A549 (cell line): ENCODE measurements around the gene INTS7. TPM values are rescaled to one million over a fixed set of nuclear protein-coding genes. Genes with fewer than 3 reads are reported as not detected.
A peak's percentile ranks its signal among the peaks of the same experiment; 100 is the strongest.

ENCODE experiments used
- ATAC-seq, 2 experiments: fragments of 200-7000 bp in 1 of 2; fragments of >200 bp in 1 of 2; cut with Nextera tagmentation in 1 of 2; cut with Tn5 transposase in 1 of 2; 3 replicates each; pipeline versions ENCODE4 v1.8.0 to v1.9.1; 2018 to 2020; ENCODE audit warnings: mild to moderate bottlenecking in 1 of 2, moderate library complexity in 1 of 2
- CTCF ChIA-PET: fragments of 300-600 bp; sonication (Branson Sonifier 250); formaldehyde crosslinking; extraction: SDS; loops from one replicate; lab custom pipeline; 2021; ENCODE audit warnings: antibody characterized with exemption, inconsistent platforms; lab: Yijun Ruan, JAX
- POLR2A ChIA-PET: fragments of 350-600 bp; formaldehyde crosslinking; extraction: SDS; loops from one replicate; lab custom pipeline; 2021; ENCODE audit warnings: antibody characterized with exemption, inconsistent platforms; lab: Yijun Ruan, JAX
- DNase-seq, 2 experiments: peaks; one replicate each; pipeline versions ENCODE4 v3.0.0 to v3.0.0-alpha.2; 2011 to 2016; ENCODE audit warnings: low read depth in 1 of 2, low spot score in 1 of 2
- FAIRE-seq: peaks from 2 replicates; lab custom pipeline; 2011; peaks lifted over from hg19 to GRCh38; lab: Jason Lieb, UNC
- H3K27ac ChIP-seq, 2 experiments: fragments of >200 bp; sonication (Bioruptor Twin); formaldehyde crosslinking; 3 replicates each; pipeline ENCODE4 v1.5.1; 2016 to 2017
- H3K4me1 ChIP-seq: fragments of >200 bp; sonication (Bioruptor Twin); formaldehyde crosslinking; 3 replicates; pipeline ENCODE4 v1.6.1; 2016
- H3K4me2 ChIP-seq: fragments of >200 bp; sonication (Bioruptor Twin); formaldehyde crosslinking; 3 replicates; pipeline ENCODE4 v1.6.1; 2016
- H3K4me3 ChIP-seq: fragments of >200 bp; sonication (Bioruptor Twin); formaldehyde crosslinking; 3 replicates; pipeline ENCODE4 v1.5.1; 2016
- H3K9me3 ChIP-seq: fragments of >200 bp; sonication (Bioruptor Twin); formaldehyde crosslinking; 3 replicates; pipeline ENCODE4 v1.6.1; 2016
- BCL3 ChIP-seq: fragments of >200 bp; sonication (Bioruptor Twin); formaldehyde crosslinking; IDR thresholded peaks from 3 replicates; pipeline ENCODE4 v1.6.1; 2016
- CEBPB ChIP-seq, 2 experiments: fragments of >200 bp in 1 of 2; sonication (Bioruptor Twin) in 1 of 2; formaldehyde crosslinking in 1 of 2; IDR thresholded peaks; 2 replicates each; pipeline ENCODE4 v1.6.1; 2012 to 2016
- CHD4 ChIP-seq: fragments of 200-600 bp; sonication (generic); IDR thresholded peaks from 2 replicates; pipeline ENCODE4 v1.6.1; 2016; ENCODE audit warnings: antibody characterized with exemption, mild to moderate bottlenecking, borderline replicate concordance
- EP300 ChIP-seq, 2 experiments: fragments of >200 bp; sonication (Bioruptor Twin); formaldehyde crosslinking; IDR thresholded peaks; 2 replicates in 1 of 2; 3 replicates in 1 of 2; pipeline ENCODE4 v1.6.1; 2016 to 2017
- ESRRA ChIP-seq: fragments of 150-350 bp; IDR thresholded peaks from 2 replicates; pipeline ENCODE4 v1.6.1; 2014; ENCODE audit warnings: mild to moderate bottlenecking, low read length, borderline replicate concordance
- FOSL2 ChIP-seq, 2 experiments: fragments of 450-650 bp in 1 of 2; fragments of >200 bp in 1 of 2; sonication (Bioruptor Twin) in 1 of 2; formaldehyde crosslinking; IDR thresholded peaks; 2 replicates each; pipeline versions ENCODE4 v1.5.0 to v1.6.1; 2016 to 2020; ENCODE audit warnings: mild to moderate bottlenecking in 1 of 2, moderate library complexity in 1 of 2
- HDAC2 ChIP-seq: fragments of 200-600 bp; sonication (generic); IDR thresholded peaks from 2 replicates; pipeline ENCODE4 v1.6.1; 2016
- JUN ChIP-seq, 2 experiments: fragments of >200 bp; sonication (Bioruptor Twin); formaldehyde crosslinking; IDR thresholded peaks; 2 replicates in 1 of 2; 3 replicates in 1 of 2; pipeline ENCODE4 v1.6.1; 2016 to 2017
- JUNB ChIP-seq: fragments of >200 bp; sonication (Bioruptor Twin); formaldehyde crosslinking; IDR thresholded peaks from 2 replicates; pipeline ENCODE4 v1.6.1; 2016
- KDM1A ChIP-seq: fragments of 200-600 bp; sonication (generic); IDR thresholded peaks from 2 replicates; pipeline ENCODE4 v1.6.1; 2016; ENCODE audit warnings: low read depth, mild to moderate bottlenecking
- MAFK ChIP-seq: fragments of 450-650 bp; IDR thresholded peaks from 2 replicates; pipeline ENCODE4 v1.6.1; 2014; ENCODE audit not compliant: partially characterized antibody
- PHF8 ChIP-seq: fragments of 200-600 bp; sonication (generic); IDR thresholded peaks from 2 replicates; pipeline ENCODE4 v1.6.1; 2016; ENCODE audit warnings: low read depth, mild to moderate bottlenecking, antibody characterized with exemption, moderate library complexity, borderline replicate concordance
- RAD21 ChIP-seq, 2 experiments: fragments of >200 bp in 1 of 2; sonication (Bioruptor Twin) in 1 of 2; formaldehyde crosslinking in 1 of 2; IDR thresholded peaks in 1 of 2; conservative IDR thresholded peaks in 1 of 2; 2 replicates in 1 of 2; 3 replicates in 1 of 2; pipeline ENCODE4 v1.6.1; 2012 to 2018; ENCODE audit warnings: inconsistent platforms in 1 of 2
- SMC3 ChIP-seq: fragments of >200 bp; sonication (Bioruptor Twin); formaldehyde crosslinking; IDR thresholded peaks from 3 replicates; pipeline ENCODE4 v1.6.1; 2018; ENCODE audit warnings: inconsistent platforms
- TFCP2L1 ChIP-seq: fragments of 250-450 bp; sonication (Bioruptor Pico); IDR thresholded peaks from 2 replicates; pipeline ENCODE4 v1.5.0; 2021; ENCODE audit warnings: mild to moderate bottlenecking
- TP53 ChIP-seq: fragments of 250-450 bp; sonication (Bioruptor Pico); IDR thresholded peaks from 2 replicates; pipeline ENCODE4 v1.5.0; 2021; ENCODE audit warnings: mild to moderate bottlenecking, moderate library complexity
- ZFP36 ChIP-seq: fragments of 450-650 bp; IDR thresholded peaks from 2 replicates; pipeline ENCODE4 v1.6.1; 2014; ENCODE audit warnings: borderline replicate concordance; ENCODE audit not compliant: partially characterized antibody
- ZNF302 ChIP-seq: fragments of 250-450 bp; sonication (Bioruptor Pico); IDR thresholded peaks from 2 replicates; pipeline ENCODE4 v1.9.0; 2021; ENCODE audit warnings: inconsistent platforms, mild to moderate bottlenecking, moderate library complexity
- WGBS: methylation state at CpG from one replicate; pipeline ENCODE4 v1.1.6; 2017; ENCODE audit errors: missing lambda C conversion rate; 5-methylcytosine and 5-hydroxymethylcytosine counted together
- polyA plus RNA-seq, 4 experiments: library from polyadenylated mRNA; depleted of rRNA in 3 of 4; stranded (reverse); fragments of >200 nt; fragmentation: RNase III in 1 of 4; extraction: RNeasy Plus Mini Kit Qiagen cat#74134 plus additional on column Dnase treatment in 1 of 4; gene quantifications; 2 replicates in 3 of 4; 3 replicates in 1 of 4; pipeline ENCODE4 v1.2.3, GENCODE V29; 2011 to 2017
- TF ChIP-seq, protein P1 (sequence below): IDR thresholded peaks from 2 replicates; pipeline ENCODE4 v1.6.1; 2012; ENCODE audit warnings: low read depth, borderline replicate concordance
- TF ChIP-seq, protein P2 (sequence below): IDR thresholded peaks from 2 replicates; pipeline ENCODE4 v1.6.1; 2012

INTS7 gene
- polyA plus RNA-seq, 2 of the 4 experiments (the other 2 are of a cell fraction): 21.5 to 47.2 TPM

- H3K4me1 ChIP-seq: peaks cover 73% of the 10 kb centered on the region
- FAIRE-seq (no peak), ATAC-seq (peak; percentile 30 to 46; a peak in 5 of 6 replicates), DNase-seq (no peak)
- peak overlapping the region; percentile 85 to 90 for H3K27ac ChIP-seq
- peak overlapping the region; percentile 65 for H3K4me3 ChIP-seq
- POLR2A ChIA-PET: interaction anchor here (0.5 to 2.4 kb wide), 11 partner anchors 12 to 764 kb away, joined by 3 to 34 read pairs (median 4); partner anchors contain the start of gene PPP2R5A
- WGBS: under 1% methylated on average over 13 of the region's 13 CpGs
- H3K9me3 ChIP-seq: no peaks in the 10 kb centered on the region
- H3K4me2 ChIP-seq: peak overlapping the region; percentile 78
- CTCF ChIA-PET: interaction anchor here (0.5 to 6.2 kb wide), 51 partner anchors 12 to 421 kb away, joined by 3 to 122 read pairs (median 5); partner anchors contain the start of gene NEK2
- TF ChIP-seq KDM1A (peak; percentile 84; the same call in 1 of the 2 replicates), ZFP36 (no peak), TP53 (CRISPR knock-in tag) (no peak), HDAC2 (0 out of 2 replicates have a peak, but pooled peaks have one; percentile 22), CEBPB (IDR thresholded peaks at IDR 0.05) (peak; percentile 38 to 43; a peak in 2 of 4 replicates), SMC3 (peak; percentile 92; the same call in 2 of the 3 replicates), MAFK (peak; percentile 9), RAD21 (conservative IDR thresholded peaks at IDR 0.05 in 1 of 2, IDR thresholded peaks at IDR 0.05 in 1 of 2) (peak; percentile 72 to 85), TFCP2L1 (CRISPR knock-in tag) (0 out of 2 replicates have a peak, but pooled peaks have one; percentile 15), ESRRA (no peak), ZNF302 (CRISPR knock-in tag) (no peak), PHF8 (no peak)
- TF ChIP-seq, protein P1, sequence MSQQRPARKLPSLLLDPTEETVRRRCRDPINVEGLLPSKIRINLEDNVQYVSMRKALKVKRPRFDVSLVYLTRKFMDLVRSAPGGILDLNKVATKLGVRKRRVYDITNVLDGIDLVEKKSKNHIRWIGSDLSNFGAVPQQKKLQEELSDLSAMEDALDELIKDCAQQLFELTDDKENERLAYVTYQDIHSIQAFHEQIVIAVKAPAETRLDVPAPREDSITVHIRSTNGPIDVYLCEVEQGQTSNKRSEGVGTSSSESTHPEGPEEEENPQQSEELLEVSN: no peak
These were observed 738 bp downstream of the INTS7 start for GRCh38 chr1:212034516-212035122.

DNA sequence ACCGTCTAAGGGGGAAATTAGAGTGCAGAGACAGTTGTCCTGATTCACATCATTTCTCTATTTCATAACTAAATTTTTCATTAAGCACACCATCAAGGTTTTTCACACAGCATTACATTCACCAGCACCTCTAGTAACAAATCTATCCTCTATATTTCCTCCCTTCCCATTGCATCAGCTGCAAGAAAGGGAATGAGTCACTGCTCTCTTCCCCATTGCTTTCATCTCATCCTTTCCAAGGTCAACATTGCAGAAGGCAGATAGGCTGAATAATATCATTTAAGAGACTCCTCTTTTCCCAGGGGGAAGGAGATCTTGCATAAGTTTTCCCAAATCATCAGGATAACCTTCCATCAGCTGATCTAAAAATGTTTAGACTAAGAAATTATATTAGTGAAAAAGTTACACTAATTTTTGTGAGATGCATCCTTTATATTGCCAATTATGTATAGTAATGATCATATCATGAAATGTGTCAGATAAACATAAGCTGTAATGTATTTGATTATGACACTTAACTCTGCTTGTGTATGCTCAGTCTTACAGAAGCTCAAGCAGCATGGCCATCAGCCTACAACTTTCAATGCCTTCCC, 4.3 kb downstream of the INTS7 start:
- Histone ChIP-seq H3K9me3 (no peaks in the 10 kb centered on the region), H3K4me3 (0 out of 3 replicates have a peak overlapping the region, but pooled peaks have one; percentile 3), H3K4me1 (peaks cover 76% of the 10 kb centered on the region)
- 33% methylated on average over 1 of the region's 1 CpG for WGBS
- CTCF ChIA-PET: interaction anchor here (1.2 to 6.2 kb wide), 6 partner anchors 8 to 424 kb away, joined by 3 to 122 read pairs (median 42); partner anchors contain the start of gene NEK2
- peak; percentile 54 to 67 for DNase-seq
- TF ChIP-seq SMC3 (0 out of 3 replicates have a peak, but pooled peaks have one; percentile 11), CHD4 (no peak), CEBPB (IDR thresholded peaks at IDR 0.05) (peak; percentile 85 to 94), ESRRA (peak; percentile 18; the same call in 1 of the 2 replicates), EP300 (IDR thresholded peaks at IDR 0.05) (peak; percentile 62 to 70; a peak in 2 of 5 replicates), JUN (IDR thresholded peaks at IDR 0.05) (peak; percentile 70 to 90; a peak in 4 of 5 replicates), JUNB (peak; percentile 87), FOSL2 (IDR thresholded peaks at IDR 0.05) (peak; percentile 94), FOSL2 (CRISPR knock-in tag; IDR thresholded peaks at IDR 0.05) (peak; percentile 89), BCL3 (0 out of 3 replicates have a peak, but pooled peaks have one; percentile 36), KDM1A (no peak)
- TF ChIP-seq, protein P2, sequence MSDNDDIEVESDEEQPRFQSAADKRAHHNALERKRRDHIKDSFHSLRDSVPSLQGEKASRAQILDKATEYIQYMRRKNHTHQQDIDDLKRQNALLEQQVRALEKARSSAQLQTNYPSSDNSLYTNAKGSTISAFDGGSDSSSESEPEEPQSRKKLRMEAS: 0 out of 2 replicates have a peak, but pooled peaks have one; percentile 19
- TF ChIP-seq, all 56 proteins: peak for 9
- ATAC-seq (peak in 1 of 2 experiments; percentile 41; a peak in 2 of 6 replicates), FAIRE-seq (no peak)
- Histone ChIP-seq H3K27ac (peak overlapping the region; percentile 90 to 92), H3K4me2 (peak overlapping the region; percentile 86)
- POLR2A ChIA-PET: interaction anchor here (0.5 to 1.2 kb wide), 3 partner anchors 9 to 255 kb away, joined by 3 read pairs; no protein-coding TSS in a partner anchor
